Measurements from ENCODE around the gene DHRS4.

DNA sequence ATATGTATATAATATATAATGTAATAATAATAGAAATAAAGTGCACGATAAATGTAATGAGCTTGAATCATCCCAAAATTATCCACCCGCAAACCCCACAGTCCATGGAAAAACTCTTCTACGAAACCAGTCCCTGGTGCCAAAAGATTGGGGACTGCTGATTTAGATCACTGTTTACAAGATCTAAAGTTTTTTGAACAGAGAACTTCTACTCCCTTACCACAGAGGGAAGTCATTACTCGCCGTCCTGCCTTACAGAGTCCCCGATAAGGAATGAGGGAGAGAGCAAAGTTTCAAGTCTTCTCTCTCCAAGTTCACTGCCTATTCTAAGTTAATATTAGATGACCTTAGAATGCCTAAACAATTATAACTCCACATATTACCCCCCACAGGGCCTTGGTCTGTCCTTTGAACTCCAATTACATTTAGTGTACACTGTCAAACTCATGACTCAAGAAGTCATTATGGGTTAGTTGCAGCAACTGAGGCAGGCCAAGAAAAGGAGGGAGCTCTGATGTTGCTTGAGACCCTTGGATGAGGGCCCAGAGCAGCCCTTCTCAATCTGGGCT is 21.8 kb upstream of the DHRS4 start:
- TF ChIP-seq, protein P1, sequence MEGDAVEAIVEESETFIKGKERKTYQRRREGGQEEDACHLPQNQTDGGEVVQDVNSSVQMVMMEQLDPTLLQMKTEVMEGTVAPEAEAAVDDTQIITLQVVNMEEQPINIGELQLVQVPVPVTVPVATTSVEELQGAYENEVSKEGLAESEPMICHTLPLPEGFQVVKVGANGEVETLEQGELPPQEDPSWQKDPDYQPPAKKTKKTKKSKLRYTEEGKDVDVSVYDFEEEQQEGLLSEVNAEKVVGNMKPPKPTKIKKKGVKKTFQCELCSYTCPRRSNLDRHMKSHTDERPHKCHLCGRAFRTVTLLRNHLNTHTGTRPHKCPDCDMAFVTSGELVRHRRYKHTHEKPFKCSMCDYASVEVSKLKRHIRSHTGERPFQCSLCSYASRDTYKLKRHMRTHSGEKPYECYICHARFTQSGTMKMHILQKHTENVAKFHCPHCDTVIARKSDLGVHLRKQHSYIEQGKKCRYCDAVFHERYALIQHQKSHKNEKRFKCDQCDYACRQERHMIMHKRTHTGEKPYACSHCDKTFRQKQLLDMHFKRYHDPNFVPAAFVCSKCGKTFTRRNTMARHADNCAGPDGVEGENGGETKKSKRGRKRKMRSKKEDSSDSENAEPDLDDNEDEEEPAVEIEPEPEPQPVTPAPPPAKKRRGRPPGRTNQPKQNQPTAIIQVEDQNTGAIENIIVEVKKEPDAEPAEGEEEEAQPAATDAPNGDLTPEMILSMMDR (IDR thresholded peaks at IDR 0.05; ENCODE audit: low read depth, low read length) = no peak
- TF ChIP-seq POLR2A (IDR thresholded peaks at IDR 0.05; ENCODE audit: extremely low read depth, insufficient read length) (no peak), MYC (IDR thresholded peaks at IDR 0.05; ENCODE audit: low read depth, low read length) (no peak)
- TF ChIP-seq, protein P2, sequence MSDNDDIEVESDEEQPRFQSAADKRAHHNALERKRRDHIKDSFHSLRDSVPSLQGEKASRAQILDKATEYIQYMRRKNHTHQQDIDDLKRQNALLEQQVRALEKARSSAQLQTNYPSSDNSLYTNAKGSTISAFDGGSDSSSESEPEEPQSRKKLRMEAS (IDR thresholded peaks at IDR 0.05; ENCODE audit: low read depth, low read length) = no peak

Measured in NB4 (cell line).